ENCODE results near the gene MEN1.
A peak's percentile ranks its signal among the peaks of the same experiment; 100 is the strongest.
"Not testable (repeated sequence)": the region's sequence is repeated elsewhere in the genome, so short reads cannot be mapped to it uniquely, and the experiment has no call there.

The MEN1 gene

GRCh38 chr11:64845776-64846129 is 35.4 kb upstream of the MEN1 start:
- DNase-seq (ENCODE audit: low read depth in 2 of 2), result not testable (repeated sequence)

DNA sequence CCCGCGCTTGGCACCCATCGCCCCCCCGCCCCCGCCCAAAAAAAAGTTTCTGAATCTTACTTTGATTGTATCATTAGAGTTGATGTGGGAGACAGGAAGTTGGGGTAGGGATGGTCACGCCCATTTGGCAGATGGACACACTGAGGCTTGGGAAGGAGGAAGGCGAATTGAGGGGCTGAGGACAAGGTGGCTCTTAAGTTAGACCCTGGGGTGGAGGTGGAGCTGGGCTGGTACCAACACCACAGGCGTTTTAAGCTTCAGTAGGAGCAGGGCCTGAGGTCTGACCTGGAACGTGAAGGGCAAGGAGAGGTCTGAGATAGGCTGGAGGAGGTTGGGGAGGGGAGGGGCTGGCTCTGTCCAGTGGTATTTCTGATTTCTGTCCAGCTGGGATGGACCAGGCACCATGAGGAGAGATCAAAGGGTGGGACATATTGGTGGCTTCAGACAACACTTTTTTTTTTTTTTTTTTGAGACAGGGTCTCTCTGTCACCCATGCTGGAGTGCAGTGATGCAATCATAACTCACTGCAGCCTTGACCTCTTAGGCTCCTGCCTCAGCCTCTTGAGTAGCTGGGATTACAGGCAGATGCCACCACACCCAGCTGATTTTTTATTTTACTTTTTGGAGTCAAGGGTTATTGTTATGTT is 34.9 kb upstream of the MEN1 start:
- no peak for DNase-seq (ENCODE audit: low read depth in 2 of 2)

- DNase-seq (ENCODE audit: low read depth in 2 of 2), result peak in 1 of 2 experiments; percentile 56
Measured at GRCh38 chr11:64844330-64845128, 34.2 kb upstream of the MEN1 start, which contains the start of gene CDC42BPG. Gene CDC42BPG (minus strand): TSS chr11:64844653. CDS start chr11:64844569, 84 bp downstream.

- no peak for DNase-seq (ENCODE audit: low read depth in 2 of 2)
Measured at GRCh38 chr11:64843686-64844329, 33.5 kb upstream of the MEN1 start.

GRCh38 chr11:64842851-64843685 is 32.7 kb upstream of the MEN1 start:
- no peak for DNase-seq (ENCODE audit: low read depth in 2 of 2)

- no peak for DNase-seq (ENCODE audit: low read depth in 2 of 2)
Measured at GRCh38 chr11:64842366-64842759, 32.0 kb upstream of the MEN1 start.

DNA sequence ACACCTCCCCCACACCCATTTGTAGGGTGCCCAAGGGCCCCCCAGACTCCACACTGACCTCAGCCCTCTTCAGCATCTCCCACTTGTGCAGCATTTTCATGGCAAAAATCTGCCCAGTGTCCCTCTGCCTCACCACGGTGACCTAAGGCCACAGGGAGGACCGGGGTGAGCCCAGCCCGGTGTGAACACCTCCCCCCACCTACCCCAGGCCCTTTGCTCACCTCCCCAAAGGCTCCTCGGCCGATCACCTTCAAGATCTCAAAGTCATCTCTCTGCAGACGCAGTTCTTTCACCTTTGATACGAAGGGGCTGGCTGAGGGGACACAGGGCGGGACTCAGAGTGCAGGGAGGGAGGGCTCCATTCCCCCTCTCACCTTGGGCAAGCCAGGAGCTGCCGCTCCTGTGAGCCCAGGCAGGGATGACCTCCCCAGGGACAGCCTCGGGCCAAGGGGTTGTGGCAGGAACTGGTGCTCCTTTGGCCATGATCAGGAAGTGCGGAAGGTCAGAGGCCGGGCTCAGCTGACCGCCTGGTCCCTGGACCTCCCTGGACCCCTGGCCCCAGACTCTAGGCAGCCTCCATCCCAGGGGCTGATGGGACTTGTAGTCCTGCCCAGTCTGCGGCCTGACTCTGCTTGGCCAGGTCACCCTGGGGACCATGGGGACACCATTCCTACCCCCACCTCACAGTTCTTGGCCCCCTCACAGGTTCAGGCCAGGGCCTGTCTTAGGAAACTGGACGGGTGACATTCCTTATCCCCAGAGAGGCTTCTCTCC is 31.4 kb upstream of the MEN1 start:
- no peak for DNase-seq (ENCODE audit: low read depth in 2 of 2)

GRCh38 chr11:64839887-64840782 is 29.8 kb upstream of the MEN1 start:
- no peak for DNase-seq (ENCODE audit: low read depth in 2 of 2)

DNA sequence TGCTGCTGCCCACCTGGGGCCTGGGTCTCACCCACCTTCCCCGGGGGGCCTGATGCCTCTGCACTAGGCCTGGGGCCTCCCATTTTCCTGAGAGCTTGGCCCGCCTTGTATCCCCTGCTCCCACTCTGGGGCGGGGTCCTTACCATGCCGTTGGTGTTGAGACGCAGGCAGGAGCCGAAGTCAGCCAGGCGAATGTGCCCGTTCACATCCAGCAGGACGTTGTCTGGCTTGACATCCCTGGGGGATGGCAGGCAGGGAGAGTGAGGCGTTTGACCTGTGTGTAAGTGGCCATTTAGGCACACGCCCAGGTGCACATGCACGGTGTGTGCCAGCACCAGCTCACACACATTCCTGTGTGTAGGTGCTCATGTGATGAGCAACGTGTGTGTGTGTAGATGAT is 29.0 kb upstream of the MEN1 start:
- DNase-seq (ENCODE audit: low read depth in 2 of 2), result no peak

DNA sequence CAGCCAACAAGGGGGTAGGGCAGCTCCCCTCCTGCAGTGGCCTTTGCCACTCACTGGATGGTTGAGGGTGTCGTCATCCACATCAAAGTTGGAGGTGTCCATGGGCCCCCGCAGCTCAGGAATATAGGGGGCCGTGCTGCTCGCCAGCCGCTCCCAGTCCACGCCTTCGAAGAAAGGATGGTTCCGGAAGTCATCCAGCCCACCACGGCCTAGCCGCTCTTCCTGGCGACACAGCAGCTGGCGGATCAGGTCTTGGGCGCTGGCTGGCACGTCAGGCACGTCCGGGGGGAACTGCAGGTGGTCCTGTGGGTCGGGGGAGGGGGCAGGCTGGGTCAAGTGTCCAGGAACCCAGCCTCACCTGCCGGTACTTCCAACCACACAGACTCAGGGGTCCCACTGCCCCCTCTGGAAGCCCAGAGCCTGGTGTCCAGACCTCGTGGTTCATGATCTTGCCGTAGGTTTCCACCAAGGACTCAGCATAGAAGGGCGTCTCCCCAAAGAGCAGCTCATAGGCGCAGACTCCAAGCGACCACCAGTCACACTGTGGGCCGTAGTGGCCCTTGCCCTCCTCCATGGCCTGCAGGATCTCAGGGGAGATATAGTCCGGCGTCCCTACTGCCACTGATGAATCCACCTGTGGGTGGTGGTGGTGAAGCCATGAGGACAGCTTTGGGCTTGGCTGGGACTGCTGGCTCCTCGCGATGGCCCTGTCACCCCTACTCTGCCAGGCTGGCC is 28.4 kb upstream of the MEN1 start:
- DNase-seq (ENCODE audit: low read depth in 2 of 2), result no peak

GRCh38 chr11:64837887-64838351 is 27.6 kb upstream of the MEN1 start:
- no peak for DNase-seq (ENCODE audit: low read depth in 2 of 2)

GRCh38 chr11:64836448-64837072 is 26.2 kb upstream of the MEN1 start:
- no peak for DNase-seq (ENCODE audit: low read depth in 2 of 2)

DNA sequence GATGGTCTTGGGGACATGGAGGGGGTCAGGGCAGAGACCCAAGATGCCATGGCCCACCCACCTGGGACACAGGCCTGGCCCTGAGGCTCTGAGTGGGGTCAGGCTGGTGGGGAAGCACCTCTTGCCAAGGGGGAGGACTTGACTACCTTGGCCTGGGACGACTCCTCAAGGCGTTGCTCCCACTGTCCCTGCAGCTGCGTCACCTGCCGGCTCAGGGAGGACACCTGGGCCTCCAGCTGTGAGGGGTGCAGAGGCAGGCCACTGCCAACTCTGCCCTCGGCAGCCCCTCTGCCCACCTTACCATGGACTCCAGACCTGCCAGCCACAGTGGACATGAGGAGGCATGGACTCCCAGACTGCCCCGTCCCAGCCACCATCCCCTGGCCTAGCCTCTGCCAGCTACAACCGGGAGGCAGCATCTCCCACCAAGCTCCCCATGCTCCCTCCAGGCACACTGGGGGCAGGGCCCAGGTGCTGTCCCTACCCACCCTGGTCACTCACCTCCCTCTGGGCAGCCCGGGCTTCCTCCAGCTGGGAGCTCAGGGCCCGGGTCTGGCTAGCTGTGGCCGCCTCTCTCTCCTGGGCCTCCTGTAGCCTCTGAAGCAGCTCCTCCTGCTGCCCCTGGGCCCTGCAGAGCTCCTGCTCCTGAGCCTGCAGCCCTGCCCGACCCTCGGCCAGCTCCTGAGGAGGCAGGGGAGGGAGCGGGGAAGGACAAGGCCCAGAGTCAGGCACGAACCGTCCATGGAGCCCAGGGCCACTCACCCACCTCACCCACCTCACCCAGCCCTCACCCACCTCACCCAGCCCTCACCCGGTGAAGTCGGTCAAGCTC is 25.5 kb upstream of the MEN1 start:
- DNase-seq (ENCODE audit: low read depth in 2 of 2), result no peak

DNA sequence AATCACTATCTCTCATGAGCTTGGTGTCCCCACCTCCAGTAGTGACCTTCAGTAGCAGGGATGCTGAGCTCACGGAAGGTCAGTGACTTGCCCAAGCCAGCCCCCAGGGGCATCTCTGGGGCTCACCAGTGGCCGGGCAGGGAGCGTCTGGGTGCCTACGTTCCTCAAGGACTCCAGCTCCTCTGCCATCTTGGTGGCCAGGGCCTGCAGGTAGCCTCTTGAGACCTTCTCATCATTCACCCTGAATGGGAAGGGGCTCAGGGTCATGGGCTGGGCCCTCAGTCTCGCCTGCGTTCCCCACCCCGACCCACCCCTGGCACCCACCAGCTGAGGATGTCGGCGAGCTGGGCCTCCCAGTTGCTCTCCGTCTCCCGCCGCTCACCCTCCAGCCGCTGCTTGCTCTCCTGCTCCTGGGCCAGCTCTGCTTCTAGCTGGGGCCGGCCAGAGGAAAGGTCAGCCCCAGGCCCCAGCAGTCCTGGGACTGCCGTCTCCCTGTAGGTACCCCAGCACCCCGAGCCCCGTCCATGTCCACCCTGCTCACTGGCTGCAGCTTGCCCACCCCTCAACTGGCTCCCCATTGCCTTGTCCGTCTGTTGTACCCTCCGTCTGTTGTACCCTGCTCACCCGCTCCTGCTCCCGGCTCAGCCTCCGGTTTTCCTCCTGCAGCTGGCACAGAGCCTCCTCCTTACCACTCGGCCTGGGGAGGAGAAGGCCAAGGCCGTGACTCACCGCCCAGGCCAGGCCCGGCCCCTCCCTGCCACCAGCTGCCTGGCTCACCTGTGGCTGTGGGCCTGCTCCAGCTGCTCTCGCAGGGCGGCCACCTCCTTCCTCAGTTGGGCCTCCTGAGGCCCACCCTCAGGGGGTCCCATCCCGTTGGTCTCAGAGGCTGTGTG is 24.6 kb upstream of the MEN1 start:
- DNase-seq (ENCODE audit: low read depth in 2 of 2), result no peak

GRCh38 chr11:64834031-64834722 is 23.8 kb upstream of the MEN1 start:
- no peak for DNase-seq (ENCODE audit: low read depth in 2 of 2)

DNA sequence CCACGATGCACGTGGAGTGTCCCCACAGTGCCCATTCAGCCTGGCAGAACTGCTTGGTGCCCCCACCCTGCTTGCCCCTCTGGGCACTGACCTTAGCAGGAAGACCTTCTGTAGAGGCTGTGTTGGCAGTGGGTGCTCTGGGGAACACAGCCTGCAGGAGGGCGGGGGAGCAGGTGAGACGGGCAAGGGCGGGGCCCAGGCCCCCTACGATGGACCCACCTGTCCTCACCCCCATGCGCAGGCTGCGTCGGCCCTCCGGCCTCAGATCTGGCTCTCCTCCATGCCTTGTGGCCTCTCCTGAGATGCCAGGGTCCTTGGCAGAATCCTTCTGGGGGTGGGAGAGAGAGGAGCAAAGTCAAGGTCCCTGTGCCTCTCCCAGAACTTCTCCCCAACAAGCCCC is 23.2 kb upstream of the MEN1 start:
- no peak for DNase-seq (ENCODE audit: low read depth in 2 of 2)

- DNase-seq (ENCODE audit: low read depth in 2 of 2), result no peak
Measured at GRCh38 chr11:64833198-64833502, 22.8 kb upstream of the MEN1 start.
